GM23338 (cell line): ENCODE data around the gene HMGCS2. TPM values are rescaled to one million over a fixed set of nuclear protein-coding genes. Genes with fewer than 3 reads are reported as not detected.
A peak's percentile ranks its signal among the peaks of the same experiment; 100 is the strongest.

Source experiments
- ATAC-seq: fragments of 200-7000 bp; cut with Tn5 transposase; 3 replicates; pipeline ENCODE4 v1.9.1; 2020
- DNase-seq: peaks from one replicate; pipeline ENCODE4 v3.0.0-alpha.2; 2015; ENCODE audit warnings: low spot score
- H2AFZ ChIP-seq: fragments of 200-600 bp; sonication (generic); 2 replicates; pipeline ENCODE4 v1.8.0; 2016; ENCODE audit warnings: antibody characterized with exemption, mild to moderate bottlenecking, moderate library complexity
- H3F3A ChIP-seq: fragments of 200-600 bp; sonication (generic); replicated peaks from 2 replicates; pipeline ENCODE4 v1.8.0; 2017; ENCODE audit warnings: antibody characterized with exemption, mixed run types, low read depth
- H3K27ac ChIP-seq: fragments of 200-600 bp; sonication (generic); 2 replicates; pipeline ENCODE4 v1.6.1; 2016; ENCODE audit warnings: low read depth
- H3K27me3 ChIP-seq: fragments of 200-600 bp; sonication (generic); 2 replicates; pipeline ENCODE4 v1.8.0; 2016; ENCODE audit warnings: mild to moderate bottlenecking, mixed run types, moderate library complexity; ENCODE audit not compliant: insufficient read depth
- H3K36me3 ChIP-seq: fragments of 200-600 bp; sonication (generic); 2 replicates; pipeline ENCODE4 v1.8.0; 2016; ENCODE audit warnings: mild to moderate bottlenecking; ENCODE audit not compliant: insufficient read depth
- H3K4me1 ChIP-seq: fragments of 200-600 bp; sonication (generic); 2 replicates; pipeline ENCODE4 v1.8.0; 2016; ENCODE audit warnings: mild to moderate bottlenecking, moderate library complexity; ENCODE audit not compliant: insufficient read depth
- H3K4me2 ChIP-seq: fragments of 200-600 bp; sonication (generic); 2 replicates; pipeline ENCODE4 v1.7.1; 2017; ENCODE audit warnings: mixed run types
- H3K4me3 ChIP-seq: fragments of 200-600 bp; sonication (generic); 2 replicates; pipeline ENCODE4 v1.6.1; 2016; ENCODE audit warnings: mixed run types
- H3K79me2 ChIP-seq: fragments of 200-600 bp; sonication (generic); replicated peaks from 2 replicates; pipeline ENCODE4 v1.8.0; 2017; ENCODE audit warnings: mild to moderate bottlenecking; ENCODE audit not compliant: insufficient read depth
- H3K9me2 ChIP-seq: fragments of 200-600 bp; sonication (generic); 2 replicates; pipeline ENCODE4 v1.8.0; 2017; ENCODE audit not compliant: insufficient read depth
- H4K20me1 ChIP-seq: fragments of 200-600 bp; sonication (generic); replicated peaks from 2 replicates; pipeline ENCODE4 v1.8.0; 2017; ENCODE audit warnings: mild to moderate bottlenecking; ENCODE audit not compliant: insufficient read depth
- H3K27ac Mint-ChIP-seq: 2 replicates; pipeline ENCODE4 v1.8.0; 2020; ENCODE audit warnings: inconsistent platforms, mild to moderate bottlenecking, moderate library complexity, mixed read lengths
- H3K27me3 Mint-ChIP-seq: 3 replicates; pipeline ENCODE4 v1.8.0; 2022; ENCODE audit warnings: low read depth, mild to moderate bottlenecking, moderate library complexity, mixed read lengths, inconsistent platforms; ENCODE audit not compliant: insufficient read depth, poor library complexity
- H3K36me3 Mint-ChIP-seq: 3 replicates; pipeline ENCODE4 v1.8.0; 2021; ENCODE audit warnings: low read depth, mild to moderate bottlenecking, inconsistent platforms, moderate library complexity, mixed read lengths
- H3K4me1 Mint-ChIP-seq: 3 replicates; pipeline ENCODE4 v1.8.0; 2020; ENCODE audit warnings: mild to moderate bottlenecking, inconsistent platforms, mixed read lengths
- H3K4me3 Mint-ChIP-seq: 3 replicates; pipeline ENCODE4 v1.8.0; 2021; ENCODE audit warnings: moderate library complexity, mild to moderate bottlenecking, inconsistent platforms, mixed read lengths
- H3K9me3 Mint-ChIP-seq: 3 replicates; pipeline ENCODE4 v1.8.0; 2020; ENCODE audit warnings: moderate library complexity, mild to moderate bottlenecking, inconsistent platforms, mixed read lengths
- CREB1 ChIP-seq: fragments of 250-450 bp; sonication (Bioruptor Pico); IDR thresholded peaks from 2 replicates; pipeline ENCODE4 v1.5.0; 2020; ENCODE audit warnings: low read depth, mild to moderate bottlenecking, moderate library complexity
- EZH2 ChIP-seq: fragments of 200-600 bp; sonication (generic); IDR thresholded peaks from one replicate; pipeline ENCODE4 v1.8.0; 2017; ENCODE audit warnings: antibody characterized with exemption, mild to moderate bottlenecking, low read depth; ENCODE audit not compliant: unreplicated experiment
- JUNB ChIP-seq: IDR thresholded peaks from one replicate; pipeline ENCODE4 v1.6.1; 2016; ENCODE audit warnings: antibody characterized with exemption; ENCODE audit not compliant: unreplicated experiment
- POLR2AphosphoS5 ChIP-seq: IDR thresholded peaks from 2 replicates; pipeline ENCODE4 v1.6.1; 2016; ENCODE audit warnings: antibody characterized with exemption, low read depth
- STAT1 ChIP-seq: IDR thresholded peaks from one replicate; pipeline ENCODE4 v1.6.1; 2016; ENCODE audit warnings: antibody characterized with exemption; ENCODE audit not compliant: unreplicated experiment
- ZNF331 ChIP-seq: fragments of 250-450 bp; sonication (Bioruptor Pico); IDR thresholded peaks from 2 replicates; pipeline ENCODE4 v1.5.0; 2020; ENCODE audit warnings: low read depth, mild to moderate bottlenecking, moderate library complexity
- polyA plus RNA-seq: library from polyadenylated mRNA; unstranded; fragments of >200 nt; fragmentation: Nextera tagmentation; extraction: Ambion mirVana; gene quantifications from 2 replicates; pipeline ENCODE4 v1.2.1, GENCODE V29; 2016
- total RNA-seq: library from RNA; depleted of rRNA; stranded (reverse); fragments of >200 nt; shearing (Covaris generic); gene quantifications from 2 replicates; pipeline ENCODE4 v1.2.3, GENCODE V29; 2014
- TF ChIP-seq, protein P1 (sequence below), 2 experiments: fragments of 200-600 bp in 1 of 2; sonication (generic) in 1 of 2; conservative IDR thresholded peaks; 2 replicates each; pipeline versions ENCODE4 v1.5.1 to v1.6.1; 2016 to 2017; ENCODE audit warnings: antibody characterized with exemption in 2 of 2, low read depth in 2 of 2, mild to moderate bottlenecking in 2 of 2, moderate library complexity in 1 of 2
- TF ChIP-seq, protein P2 (sequence below): fragments of 250-450 bp; sonication (Bioruptor Pico); IDR thresholded peaks from 2 replicates; pipeline ENCODE4 v1.5.0; 2020; ENCODE audit warnings: mild to moderate bottlenecking, moderate library complexity
- TF ChIP-seq, protein P3 (sequence below): IDR thresholded peaks from one replicate; pipeline ENCODE4 v1.6.1; 2018; ENCODE audit warnings: antibody characterized with exemption; ENCODE audit not compliant: unreplicated experiment

Gene HMGCS2
- total and polyA plus RNA-seq, 2 experiments from 2014 or later: not detected

DNA sequence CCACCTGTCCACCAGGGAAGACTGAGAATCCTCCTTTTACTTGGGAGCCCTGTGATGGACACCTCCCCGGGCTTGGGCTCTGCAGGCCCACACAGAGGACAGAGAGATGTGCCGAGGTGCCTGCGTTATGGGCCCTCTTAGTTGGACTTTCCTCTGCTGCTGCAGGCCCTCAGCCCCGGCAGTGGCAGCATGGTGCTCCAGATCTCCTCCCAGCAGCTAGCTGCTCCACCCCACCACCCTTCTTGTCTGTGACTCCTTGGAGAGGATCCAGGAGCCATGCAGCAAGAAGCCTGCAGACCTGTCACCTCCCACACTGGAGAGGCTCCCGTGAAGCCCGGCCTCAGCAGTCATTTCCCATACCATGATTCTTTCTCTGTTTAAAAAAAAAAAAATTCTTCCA is 29.6 kb downstream of the HMGCS2 start:
- Mint-ChIP-seq H3K27ac (no peak overlapping the region), H3K4me1 (peaks cover 11% of the 10 kb centered on the region)
- peaks cover 58% of the 10 kb centered on the region for H3K36me3 ChIP-seq

More for the DNA sequence above, 29.6 kb downstream of the HMGCS2 start:
- Histone ChIP-seq H3K27ac (0 out of 2 replicates have a peak overlapping the region, but pooled peaks have one; percentile 57), H3K4me1 (no peaks in the 10 kb centered on the region), H4K20me1 (peaks cover 40% of the 10 kb centered on the region), H3F3A (peaks cover 51% of the 10 kb centered on the region), H3K4me3 (no peak overlapping the region), H2AFZ (no peak overlapping the region), H3K4me2 (no peak overlapping the region), H3K9me2 (no peaks in the 10 kb centered on the region), H3K79me2 (peaks cover 2% of the 10 kb centered on the region; the same call in 1 of the 2 replicates), H3K27me3 (no peaks in the 10 kb centered on the region)
- TF ChIP-seq, protein P1, sequence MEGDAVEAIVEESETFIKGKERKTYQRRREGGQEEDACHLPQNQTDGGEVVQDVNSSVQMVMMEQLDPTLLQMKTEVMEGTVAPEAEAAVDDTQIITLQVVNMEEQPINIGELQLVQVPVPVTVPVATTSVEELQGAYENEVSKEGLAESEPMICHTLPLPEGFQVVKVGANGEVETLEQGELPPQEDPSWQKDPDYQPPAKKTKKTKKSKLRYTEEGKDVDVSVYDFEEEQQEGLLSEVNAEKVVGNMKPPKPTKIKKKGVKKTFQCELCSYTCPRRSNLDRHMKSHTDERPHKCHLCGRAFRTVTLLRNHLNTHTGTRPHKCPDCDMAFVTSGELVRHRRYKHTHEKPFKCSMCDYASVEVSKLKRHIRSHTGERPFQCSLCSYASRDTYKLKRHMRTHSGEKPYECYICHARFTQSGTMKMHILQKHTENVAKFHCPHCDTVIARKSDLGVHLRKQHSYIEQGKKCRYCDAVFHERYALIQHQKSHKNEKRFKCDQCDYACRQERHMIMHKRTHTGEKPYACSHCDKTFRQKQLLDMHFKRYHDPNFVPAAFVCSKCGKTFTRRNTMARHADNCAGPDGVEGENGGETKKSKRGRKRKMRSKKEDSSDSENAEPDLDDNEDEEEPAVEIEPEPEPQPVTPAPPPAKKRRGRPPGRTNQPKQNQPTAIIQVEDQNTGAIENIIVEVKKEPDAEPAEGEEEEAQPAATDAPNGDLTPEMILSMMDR (conservative IDR thresholded peaks at IDR 0.05; ENCODE audit: low read depth in 2 of 2): no peak
- no peak for TF ChIP-seq STAT1
- TF ChIP-seq POLR2AphosphoS5: no peak
- no peak for TF ChIP-seq JUNB
- TF ChIP-seq ZNF331 (CRISPR knock-in tag): no peak
- TF ChIP-seq, protein P2, sequence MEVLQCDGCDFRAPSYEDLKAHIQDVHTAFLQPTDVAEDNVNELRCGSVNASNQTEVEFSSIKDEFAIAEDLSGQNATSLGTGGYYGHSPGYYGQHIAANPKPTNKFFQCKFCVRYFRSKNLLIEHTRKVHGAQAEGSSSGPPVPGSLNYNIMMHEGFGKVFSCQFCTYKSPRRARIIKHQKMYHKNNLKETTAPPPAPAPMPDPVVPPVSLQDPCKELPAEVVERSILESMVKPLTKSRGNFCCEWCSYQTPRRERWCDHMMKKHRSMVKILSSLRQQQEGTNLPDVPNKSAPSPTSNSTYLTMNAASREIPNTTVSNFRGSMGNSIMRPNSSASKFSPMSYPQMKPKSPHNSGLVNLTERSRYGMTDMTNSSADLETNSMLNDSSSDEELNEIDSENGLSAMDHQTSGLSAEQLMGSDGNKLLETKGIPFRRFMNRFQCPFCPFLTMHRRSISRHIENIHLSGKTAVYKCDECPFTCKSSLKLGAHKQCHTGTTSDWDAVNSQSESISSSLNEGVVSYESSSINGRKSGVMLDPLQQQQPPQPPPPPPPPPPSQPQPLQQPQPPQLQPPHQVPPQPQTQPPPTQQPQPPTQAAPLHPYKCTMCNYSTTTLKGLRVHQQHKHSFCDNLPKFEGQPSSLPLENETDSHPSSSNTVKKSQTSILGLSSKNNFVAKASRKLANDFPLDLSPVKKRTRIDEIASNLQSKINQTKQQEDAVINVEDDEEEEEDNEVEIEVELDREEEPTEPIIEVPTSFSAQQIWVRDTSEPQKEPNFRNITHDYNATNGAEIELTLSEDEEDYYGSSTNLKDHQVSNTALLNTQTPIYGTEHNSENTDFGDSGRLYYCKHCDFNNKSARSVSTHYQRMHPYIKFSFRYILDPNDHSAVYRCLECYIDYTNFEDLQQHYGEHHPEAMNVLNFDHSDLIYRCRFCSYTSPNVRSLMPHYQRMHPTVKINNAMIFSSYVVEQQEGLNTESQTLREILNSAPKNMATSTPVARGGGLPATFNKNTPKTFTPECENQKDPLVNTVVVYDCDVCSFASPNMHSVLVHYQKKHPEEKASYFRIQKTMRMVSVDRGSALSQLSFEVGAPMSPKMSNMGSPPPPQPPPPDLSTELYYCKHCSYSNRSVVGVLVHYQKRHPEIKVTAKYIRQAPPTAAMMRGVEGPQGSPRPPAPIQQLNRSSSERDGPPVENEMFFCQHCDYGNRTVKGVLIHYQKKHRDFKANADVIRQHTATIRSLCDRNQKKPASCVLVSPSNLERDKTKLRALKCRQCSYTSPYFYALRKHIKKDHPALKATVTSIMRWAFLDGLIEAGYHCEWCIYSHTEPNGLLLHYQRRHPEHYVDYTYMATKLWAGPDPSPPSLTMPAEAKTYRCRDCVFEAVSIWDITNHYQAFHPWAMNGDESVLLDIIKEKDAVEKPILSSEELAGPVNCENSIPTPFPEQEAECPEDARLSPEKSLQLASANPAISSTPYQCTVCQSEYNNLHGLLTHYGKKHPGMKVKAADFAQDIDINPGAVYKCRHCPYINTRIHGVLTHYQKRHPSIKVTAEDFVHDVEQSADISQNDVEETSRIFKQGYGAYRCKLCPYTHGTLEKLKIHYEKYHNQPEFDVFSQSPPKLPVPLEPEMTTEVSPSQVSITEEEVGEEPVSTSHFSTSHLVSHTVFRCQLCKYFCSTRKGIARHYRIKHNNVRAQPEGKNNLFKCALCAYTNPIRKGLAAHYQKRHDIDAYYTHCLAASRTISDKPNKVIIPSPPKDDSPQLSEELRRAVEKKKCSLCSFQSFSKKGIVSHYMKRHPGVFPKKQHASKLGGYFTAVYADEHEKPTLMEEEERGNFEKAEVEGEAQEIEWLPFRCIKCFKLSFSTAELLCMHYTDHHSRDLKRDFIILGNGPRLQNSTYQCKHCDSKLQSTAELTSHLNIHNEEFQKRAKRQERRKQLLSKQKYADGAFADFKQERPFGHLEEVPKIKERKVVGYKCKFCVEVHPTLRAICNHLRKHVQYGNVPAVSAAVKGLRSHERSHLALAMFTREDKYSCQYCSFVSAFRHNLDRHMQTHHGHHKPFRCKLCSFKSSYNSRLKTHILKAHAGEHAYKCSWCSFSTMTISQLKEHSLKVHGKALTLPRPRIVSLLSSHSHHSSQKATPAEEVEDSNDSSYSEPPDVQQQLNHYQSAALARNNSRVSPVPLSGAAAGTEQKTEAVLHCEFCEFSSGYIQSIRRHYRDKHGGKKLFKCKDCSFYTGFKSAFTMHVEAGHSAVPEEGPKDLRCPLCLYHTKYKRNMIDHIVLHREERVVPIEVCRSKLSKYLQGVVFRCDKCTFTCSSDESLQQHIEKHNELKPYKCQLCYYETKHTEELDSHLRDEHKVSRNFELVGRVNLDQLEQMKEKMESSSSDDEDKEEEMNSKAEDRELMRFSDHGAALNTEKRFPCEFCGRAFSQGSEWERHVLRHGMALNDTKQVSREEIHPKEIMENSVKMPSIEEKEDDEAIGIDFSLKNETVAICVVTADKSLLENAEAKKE (CRISPR knock-in tag): no peak
- TF ChIP-seq, protein P3, sequence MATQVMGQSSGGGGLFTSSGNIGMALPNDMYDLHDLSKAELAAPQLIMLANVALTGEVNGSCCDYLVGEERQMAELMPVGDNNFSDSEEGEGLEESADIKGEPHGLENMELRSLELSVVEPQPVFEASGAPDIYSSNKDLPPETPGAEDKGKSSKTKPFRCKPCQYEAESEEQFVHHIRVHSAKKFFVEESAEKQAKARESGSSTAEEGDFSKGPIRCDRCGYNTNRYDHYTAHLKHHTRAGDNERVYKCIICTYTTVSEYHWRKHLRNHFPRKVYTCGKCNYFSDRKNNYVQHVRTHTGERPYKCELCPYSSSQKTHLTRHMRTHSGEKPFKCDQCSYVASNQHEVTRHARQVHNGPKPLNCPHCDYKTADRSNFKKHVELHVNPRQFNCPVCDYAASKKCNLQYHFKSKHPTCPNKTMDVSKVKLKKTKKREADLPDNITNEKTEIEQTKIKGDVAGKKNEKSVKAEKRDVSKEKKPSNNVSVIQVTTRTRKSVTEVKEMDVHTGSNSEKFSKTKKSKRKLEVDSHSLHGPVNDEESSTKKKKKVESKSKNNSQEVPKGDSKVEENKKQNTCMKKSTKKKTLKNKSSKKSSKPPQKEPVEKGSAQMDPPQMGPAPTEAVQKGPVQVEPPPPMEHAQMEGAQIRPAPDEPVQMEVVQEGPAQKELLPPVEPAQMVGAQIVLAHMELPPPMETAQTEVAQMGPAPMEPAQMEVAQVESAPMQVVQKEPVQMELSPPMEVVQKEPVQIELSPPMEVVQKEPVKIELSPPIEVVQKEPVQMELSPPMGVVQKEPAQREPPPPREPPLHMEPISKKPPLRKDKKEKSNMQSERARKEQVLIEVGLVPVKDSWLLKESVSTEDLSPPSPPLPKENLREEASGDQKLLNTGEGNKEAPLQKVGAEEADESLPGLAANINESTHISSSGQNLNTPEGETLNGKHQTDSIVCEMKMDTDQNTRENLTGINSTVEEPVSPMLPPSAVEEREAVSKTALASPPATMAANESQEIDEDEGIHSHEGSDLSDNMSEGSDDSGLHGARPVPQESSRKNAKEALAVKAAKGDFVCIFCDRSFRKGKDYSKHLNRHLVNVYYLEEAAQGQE: no peak
- TF ChIP-seq CREB1 (CRISPR knock-in tag): no peak
- no peak for TF ChIP-seq EZH2
- peaks cover 97% of the 10 kb centered on the region for H3K36me3 Mint-ChIP-seq
- ATAC-seq (no peak), DNase-seq (no peak)
- no peak overlapping the region for H3K4me3 Mint-ChIP-seq
- H3K27me3 Mint-ChIP-seq: peaks cover 20% of the 10 kb centered on the region
- no peaks in the 10 kb centered on the region for H3K9me3 Mint-ChIP-seq
